ENCODE results near the gene MBNL2.
"Not testable (repeated sequence)": the region's sequence is repeated elsewhere in the genome, so short reads cannot be mapped to it uniquely, and the experiment has no call there.

The MBNL2 gene

DNA sequence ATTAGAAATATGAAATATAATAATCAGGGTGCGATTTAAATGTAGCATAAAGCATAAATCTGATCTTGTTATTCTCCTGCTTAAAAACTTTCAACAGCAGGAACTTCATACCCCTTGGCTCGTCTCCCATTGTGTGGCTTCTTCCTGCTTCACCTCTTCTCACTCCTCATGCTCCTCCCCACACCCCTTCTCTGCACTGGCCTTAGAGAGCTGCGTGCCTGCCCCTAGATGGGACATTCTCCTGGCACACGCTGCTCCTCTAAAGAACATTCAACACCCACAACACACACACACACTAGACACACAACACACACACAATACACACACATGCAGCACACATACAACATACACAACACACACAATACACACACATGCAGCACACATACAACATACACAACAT lies 107.2 kb downstream of the MBNL2 start:
- no peak for DNase-seq

DNA sequence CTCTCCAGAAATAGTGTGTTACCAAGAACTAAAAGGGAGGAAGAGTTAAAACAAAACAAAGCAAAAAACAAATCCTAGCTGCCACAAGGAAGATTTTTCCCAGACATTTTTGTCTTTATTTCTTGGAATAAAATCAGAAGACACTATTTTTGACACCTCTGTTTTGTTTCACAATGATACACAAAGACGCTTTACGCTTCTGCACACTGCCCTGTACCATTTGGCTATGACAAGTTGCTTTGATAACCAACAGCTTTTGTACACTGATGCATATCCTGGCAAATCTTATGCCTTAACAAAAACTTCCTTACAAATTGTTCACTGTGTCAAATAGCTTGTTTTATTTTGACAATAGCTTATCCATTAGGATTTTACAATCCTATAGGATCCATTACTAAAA lies 108.3 kb downstream of the MBNL2 start:
- DNase-seq = no peak

DNA sequence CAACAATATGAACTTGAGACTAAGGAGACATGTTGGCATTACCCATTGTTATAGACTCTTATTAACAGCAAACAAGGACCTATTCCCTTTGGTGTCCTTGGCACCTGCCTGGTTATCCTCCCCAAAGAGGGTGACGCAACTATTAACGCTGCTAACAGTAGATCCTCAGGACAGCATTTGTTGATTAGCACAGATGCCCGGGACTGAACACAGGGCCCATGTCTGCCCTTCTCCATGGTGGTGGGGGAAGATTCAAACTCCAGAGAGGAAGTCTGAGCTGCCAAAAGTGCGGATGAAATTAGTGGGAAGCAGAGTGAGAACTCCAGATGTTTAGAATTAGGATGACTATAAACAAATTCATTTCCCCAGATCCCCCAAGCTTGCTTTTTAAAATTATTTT lies 110.6 kb downstream of the MBNL2 start:
- DNase-seq = no peak

GRCh38 chr13:97333983-97334382 lies 111.8 kb downstream of the MBNL2 start:
- DNase-seq = no peak

DNA sequence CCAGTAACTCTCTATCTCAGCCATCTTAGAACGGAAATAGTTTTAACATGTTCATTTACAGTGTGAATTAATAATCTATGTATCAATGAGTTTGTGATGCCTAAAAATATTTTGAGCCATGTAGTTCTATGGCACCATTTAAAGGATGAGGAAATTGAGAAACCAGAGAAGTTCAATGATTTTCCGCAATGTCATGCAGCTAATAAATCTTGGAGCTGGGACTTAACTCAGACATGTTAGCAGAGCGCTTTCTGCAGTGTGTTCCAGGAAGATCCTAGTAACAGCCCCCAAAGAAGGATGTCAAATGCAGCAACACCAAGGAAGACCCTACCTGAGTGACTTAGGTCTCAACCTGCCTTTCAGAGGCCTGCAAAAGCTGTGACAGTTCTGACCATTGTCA lies 112.6 kb downstream of the MBNL2 start:
- DNase-seq = no peak

DNA sequence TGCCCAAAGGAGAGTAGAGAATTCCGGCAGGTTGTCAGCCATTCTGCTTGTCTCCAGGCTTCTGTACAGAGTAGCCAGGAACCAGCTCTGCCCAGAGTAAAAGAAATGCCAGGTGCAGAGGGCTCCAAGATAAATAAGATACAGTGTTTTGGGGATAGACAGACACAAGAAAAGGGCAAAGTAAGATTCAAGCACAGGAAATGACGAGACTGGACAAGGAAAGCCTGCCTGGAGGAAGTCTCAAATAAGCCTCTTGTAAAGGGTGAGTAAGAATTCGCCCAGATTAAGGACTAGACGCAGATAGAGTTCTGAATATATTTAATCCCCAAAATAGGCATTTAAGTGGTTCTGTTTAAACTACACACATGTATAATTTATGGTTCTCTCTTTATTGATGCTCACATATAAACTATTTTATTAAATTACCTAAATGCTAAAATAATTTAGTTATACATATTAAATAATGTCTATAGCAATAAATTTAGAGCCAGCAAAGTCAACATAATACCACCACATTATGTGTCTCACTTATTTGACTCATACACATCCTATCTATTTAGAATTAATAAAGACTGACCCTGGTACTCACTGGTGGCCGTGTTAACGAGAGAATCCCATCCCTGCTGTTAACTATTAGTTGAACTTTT lies 113.5 kb downstream of the MBNL2 start:
- no peak for DNase-seq

DNA sequence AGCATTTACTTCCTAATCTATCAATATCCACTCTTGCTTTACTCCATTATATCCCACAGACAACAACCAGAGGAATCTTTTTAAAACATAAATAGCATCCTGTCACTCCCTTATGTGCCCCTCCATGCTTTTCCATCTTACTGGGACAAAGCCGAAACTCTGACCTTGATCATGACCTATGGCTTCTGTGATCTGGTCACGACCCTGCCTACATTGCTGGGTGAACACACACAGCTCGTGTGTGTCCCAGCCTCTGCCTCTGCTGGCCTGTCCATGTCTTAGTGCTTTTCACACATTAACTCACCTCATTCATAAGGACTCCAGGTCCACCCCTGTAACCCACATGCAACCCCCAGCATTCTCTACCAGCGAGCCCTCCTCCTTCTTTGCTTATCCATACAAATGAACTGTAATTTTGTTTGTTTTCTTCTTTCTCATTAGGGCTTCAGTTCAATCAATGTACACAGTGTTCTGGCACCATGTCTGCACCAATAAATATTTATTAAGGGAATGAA lies 115.9 kb downstream of the MBNL2 start:
- DNase-seq = no peak

DNA sequence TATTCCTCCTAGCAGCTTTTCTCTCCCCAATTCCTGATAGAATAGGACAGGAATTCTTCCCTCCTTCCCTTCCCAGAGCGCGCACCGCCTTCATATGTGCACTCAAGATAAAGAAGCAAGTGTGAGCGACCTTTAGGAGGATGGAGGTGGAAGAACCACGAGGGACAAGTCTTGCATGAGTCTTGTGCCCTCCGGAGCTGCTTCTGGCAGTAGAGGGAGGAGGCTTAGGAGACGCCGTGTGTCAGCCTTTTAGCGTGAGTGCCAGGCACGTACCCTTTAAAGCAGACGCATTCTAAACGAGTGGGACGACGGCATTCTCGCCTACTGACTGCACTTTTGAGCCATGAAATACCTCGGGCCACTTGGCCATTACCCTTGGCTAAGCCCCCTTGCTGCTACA lies 116.4 kb downstream of the MBNL2 start:
- no peak for DNase-seq

DNA sequence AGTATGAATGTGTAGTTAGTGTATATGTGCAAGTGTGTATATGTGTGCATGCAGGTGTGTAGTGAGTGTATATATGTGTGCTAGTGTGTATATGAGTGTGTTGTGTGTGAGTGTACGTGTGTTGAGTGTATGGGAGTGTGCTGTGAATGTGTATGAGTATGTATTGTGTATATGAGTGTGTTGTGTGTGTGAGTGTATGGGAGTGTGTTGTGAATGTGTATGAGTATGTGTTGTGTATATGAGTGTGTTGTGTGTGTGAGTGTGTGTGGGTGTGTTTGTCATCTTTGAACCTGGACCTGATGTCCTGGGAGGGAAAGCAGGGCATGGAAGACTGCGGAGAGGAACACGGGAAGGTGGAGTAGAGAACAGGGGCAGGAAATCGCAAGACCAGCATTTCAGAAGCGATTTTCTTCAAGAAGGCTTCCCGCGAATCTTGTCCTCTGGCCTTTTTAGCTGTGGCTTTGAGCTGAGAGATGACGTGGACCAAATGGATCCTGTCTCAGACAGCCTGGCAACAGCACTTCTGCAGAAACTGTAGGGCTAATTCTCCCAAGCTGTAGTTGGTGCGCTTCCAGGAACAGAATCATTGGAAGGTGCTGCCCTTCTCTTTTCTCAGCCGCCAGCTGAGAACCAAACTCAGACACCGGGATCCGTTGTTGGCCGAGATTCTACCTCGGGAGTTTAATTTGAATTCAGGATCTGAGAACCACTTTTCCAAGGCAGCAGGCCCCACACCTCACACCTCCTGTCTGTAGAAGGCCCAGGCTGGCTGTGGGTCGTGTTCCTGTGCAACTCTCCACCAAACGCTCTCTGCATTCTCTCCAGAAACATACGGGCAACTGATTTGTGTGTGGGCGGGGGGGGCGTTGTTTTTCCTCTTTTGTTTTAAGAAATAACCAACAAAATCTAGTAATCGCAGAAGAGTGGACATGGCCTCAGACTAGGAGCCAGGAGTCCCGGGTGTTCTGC lies 117.2 kb downstream of the MBNL2 start:
- DNase-seq = no peak

- DNase-seq = no peak
These were observed 118.0 kb downstream of the MBNL2 start for GRCh38 chr13:97339988-97340749.

DNA sequence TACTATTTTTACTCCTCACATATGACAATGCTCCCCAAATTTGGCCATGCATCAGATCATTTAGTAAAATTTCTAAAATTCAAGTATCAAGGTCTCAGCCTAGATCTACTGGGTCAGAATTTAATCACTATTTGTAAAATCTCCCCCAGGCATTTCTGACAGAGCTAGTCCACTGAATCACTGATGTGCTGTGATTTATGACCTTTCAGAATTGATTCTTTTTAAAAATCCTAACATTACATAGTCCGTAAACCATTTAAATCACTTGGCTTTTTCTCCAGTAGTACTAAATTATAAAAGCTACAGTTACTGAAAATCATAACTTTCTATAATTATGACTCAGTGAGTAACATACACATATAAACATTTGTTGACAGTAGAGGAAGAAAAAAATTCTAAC lies 119.0 kb downstream of the MBNL2 start:
- DNase-seq = no peak

DNA sequence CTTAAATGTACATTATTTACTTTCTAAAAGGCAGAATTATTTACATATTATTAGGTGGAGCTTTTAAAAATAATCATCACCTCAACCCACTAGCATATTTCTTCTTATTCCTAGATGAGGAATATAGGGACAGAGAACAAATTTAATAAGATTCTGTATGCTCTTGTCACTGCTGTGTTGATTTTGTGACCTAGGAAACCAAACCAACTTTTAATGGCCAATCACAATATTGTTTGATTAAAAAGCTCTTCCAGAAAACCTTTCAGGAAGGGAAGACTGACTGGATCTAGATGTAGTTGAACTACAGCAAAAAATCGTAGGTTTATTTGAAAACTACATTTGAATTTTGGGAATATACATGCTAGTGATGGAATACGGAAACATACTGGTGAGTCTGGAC lies 120.0 kb downstream of the MBNL2 start:
- no peak for DNase-seq

DNA sequence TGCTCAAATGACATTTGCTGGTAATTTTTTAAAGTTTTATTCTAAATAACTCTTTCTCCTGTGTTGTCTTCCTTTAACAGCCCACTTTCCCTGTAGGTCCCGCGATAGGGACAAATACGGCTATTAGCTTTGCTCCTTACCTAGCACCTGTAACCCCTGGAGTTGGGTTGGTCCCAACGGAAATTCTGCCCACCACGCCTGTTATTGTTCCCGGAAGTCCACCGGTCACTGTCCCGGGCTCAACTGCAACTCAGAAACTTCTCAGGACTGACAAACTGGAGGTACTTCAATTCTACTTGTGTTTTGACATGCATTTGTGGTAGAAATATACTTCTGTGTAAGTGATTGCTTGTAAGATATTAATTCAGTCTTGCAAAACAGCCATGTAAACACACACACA lies 120.8 kb downstream of the MBNL2 start:
- no peak for DNase-seq

- DNase-seq = peak; percentile 10
These were observed 122.4 kb downstream of the MBNL2 start for GRCh38 chr13:97344265-97345175.

DNA sequence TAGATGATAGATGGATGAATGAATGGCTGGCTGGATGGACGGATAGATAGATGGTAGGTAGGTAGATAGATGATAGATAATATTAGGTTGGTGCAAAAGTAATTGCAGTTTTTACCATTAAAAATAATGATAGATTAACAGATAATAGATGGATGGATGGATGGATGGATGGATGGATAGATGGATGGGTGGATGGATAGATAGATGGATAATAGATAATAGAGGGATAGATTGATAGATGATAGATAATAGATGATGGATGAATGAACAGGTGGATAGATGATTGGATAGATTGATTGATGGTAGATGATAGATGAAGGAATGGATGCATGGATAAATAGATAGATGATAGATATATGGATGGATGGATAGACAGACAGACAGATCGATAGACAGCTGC lies 124.0 kb downstream of the MBNL2 start:
- no peak for DNase-seq

DNA sequence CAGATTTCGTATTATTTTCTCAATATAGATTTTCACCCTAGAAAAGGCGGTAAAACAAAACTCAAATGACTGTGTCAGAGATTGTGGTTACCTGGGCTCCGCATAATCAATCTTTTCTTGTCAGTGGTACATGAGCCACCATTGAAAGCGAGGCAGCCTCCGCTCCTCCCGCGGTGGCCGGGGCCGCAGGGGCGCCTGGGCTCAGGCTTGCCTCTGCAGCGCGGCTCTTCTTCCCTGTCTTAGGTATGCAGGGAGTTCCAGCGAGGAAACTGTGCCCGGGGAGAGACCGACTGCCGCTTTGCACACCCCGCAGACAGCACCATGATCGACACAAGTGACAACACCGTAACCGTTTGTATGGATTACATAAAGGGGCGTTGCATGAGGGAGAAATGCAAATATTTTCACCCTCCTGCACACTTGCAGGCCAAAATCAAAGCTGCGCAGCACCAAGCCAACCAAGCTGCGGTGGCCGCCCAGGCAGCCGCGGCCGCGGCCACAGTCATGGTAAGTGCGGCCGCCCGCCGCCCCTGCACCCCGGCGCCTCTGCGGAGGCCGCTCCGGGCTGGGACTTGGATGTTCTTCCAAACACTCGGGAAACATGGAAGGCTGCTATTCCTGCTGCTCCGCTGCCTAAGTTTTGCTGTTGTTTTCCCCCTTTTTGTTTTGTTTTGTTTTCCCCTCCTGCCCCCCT lies 124.6 kb downstream of the MBNL2 start:
- DNase-seq = no peak

DNA sequence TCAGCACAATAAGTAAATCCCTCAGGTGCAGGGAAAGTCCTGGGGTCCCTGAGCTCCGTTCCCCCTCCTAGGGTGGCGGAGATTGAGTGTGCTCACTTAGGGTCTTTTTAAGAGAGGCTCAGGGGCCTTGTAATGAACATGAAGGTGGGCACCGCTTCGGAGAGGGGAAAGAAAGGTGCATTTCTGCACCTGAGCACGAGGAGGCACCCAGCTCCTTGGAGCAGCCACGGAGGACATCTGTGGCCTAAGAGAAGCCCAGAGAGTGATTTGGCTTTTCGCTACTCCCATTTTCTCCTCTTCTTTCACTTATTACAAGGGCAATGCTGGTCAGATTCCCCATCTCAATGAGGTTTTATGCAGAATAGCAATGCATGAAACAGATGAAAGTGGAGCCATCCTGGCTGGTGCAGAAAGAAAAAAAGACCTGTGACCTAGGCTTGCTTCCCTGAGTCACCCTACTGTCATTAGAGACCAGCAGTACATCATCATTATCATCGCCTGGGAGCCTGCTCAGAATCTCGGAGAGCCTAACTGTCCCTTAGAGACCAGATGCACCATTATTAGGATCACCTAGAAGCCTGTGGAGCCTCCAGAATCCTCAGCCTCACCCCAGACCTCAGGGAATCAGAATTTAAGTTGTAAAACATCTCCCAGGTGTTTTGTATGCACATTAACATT lies 125.3 kb downstream of the MBNL2 start:
- no peak for DNase-seq

- DNase-seq = no peak
These were observed 126.5 kb downstream of the MBNL2 start for GRCh38 chr13:97348569-97349100.

GRCh38 chr13:97352012-97352411 lies 129.9 kb downstream of the MBNL2 start:
- DNase-seq = not testable (repeated sequence)

- DNase-seq = no peak
These were observed 130.7 kb downstream of the MBNL2 start for GRCh38 chr13:97352815-97353214.

All from activated T-cell treated with anti-CD3 and anti-CD28 coated beads for 4 hours (primary cell).